H9 (cell line): ENCODE data around the gene MADCAM1. TPM values are rescaled to one million over a fixed set of nuclear protein-coding genes. Genes with fewer than 3 reads are reported as not detected.

Source experiments
- DNase-seq: peaks from one replicate; pipeline ENCODE4 v3.0.0-alpha.2; 2017
- H2AFZ ChIP-seq: one replicate; pipeline ENCODE4 v1.6.1; 2013; ENCODE audit warnings: mild to moderate bottlenecking, low read length, control low read depth, moderate library complexity
- H2AK5ac ChIP-seq: 2 replicates; pipeline ENCODE4 v1.6.1; 2013; ENCODE audit warnings: low read length, control low read depth, mixed read lengths; ENCODE audit not compliant: insufficient read length
- H2BK120ac ChIP-seq: one replicate; pipeline ENCODE4 v1.6.1; 2013; ENCODE audit warnings: low read depth, mild to moderate bottlenecking, low read length, control low read depth, inconsistent platforms; ENCODE audit not compliant: poor library complexity, severe bottlenecking
- H2BK12ac ChIP-seq: 2 replicates; pipeline ENCODE4 v1.6.1; 2013; ENCODE audit warnings: low read length, control low read depth, mixed read lengths, low read depth; ENCODE audit not compliant: insufficient read length
- H2BK15ac ChIP-seq: 2 replicates; pipeline ENCODE4 v1.6.1; 2013; ENCODE audit warnings: low read depth, low read length, control low read depth
- H2BK20ac ChIP-seq: one replicate; pipeline ENCODE4 v1.6.1; 2013; ENCODE audit warnings: low read depth, mild to moderate bottlenecking, low read length, control low read depth, inconsistent platforms; ENCODE audit not compliant: poor library complexity, severe bottlenecking
- H2BK5ac ChIP-seq: 2 replicates; pipeline ENCODE4 v1.6.1; 2013; ENCODE audit warnings: low read length, control low read depth, mixed read lengths; ENCODE audit not compliant: insufficient read length
- H3K14ac ChIP-seq: 2 replicates; pipeline ENCODE4 v1.6.1; 2013; ENCODE audit warnings: low read length, control low read depth; ENCODE audit not compliant: insufficient read depth
- H3K18ac ChIP-seq: 2 replicates; pipeline ENCODE4 v1.6.1; 2013; ENCODE audit warnings: low read depth, mild to moderate bottlenecking, mixed read lengths, low read length, control low read depth; ENCODE audit not compliant: insufficient read length
- H3K23ac ChIP-seq: 2 replicates; pipeline ENCODE4 v1.6.1; 2013; ENCODE audit warnings: low read length, control low read depth, mixed read lengths, low read depth; ENCODE audit not compliant: insufficient read length
- H3K23me2 ChIP-seq: 2 replicates; pipeline ENCODE4 v1.6.1; 2013; ENCODE audit warnings: low read depth, mild to moderate bottlenecking, mixed read lengths, low read length, control low read depth; ENCODE audit not compliant: insufficient read length, poor library complexity, severe bottlenecking
- H3K27ac ChIP-seq: 2 replicates; pipeline ENCODE4 v1.5.1; 2013; ENCODE audit warnings: low read length, control low read depth, mixed read lengths, low read depth; ENCODE audit not compliant: insufficient read length
- H3K27me3 ChIP-seq: 2 replicates; pipeline ENCODE4 v1.6.1; 2013; ENCODE audit warnings: low read length, control low read depth, inconsistent platforms; ENCODE audit not compliant: insufficient read depth
- H3K4ac ChIP-seq: 2 replicates; pipeline ENCODE4 v1.6.1; 2013; ENCODE audit warnings: low read depth, mild to moderate bottlenecking, control low read depth, inconsistent platforms, low read length, moderate library complexity
- H3K4me1 ChIP-seq: 2 replicates; pipeline ENCODE4 v1.6.1; 2013; ENCODE audit warnings: low read length, control low read depth, inconsistent platforms; ENCODE audit not compliant: insufficient read depth
- H3K4me2 ChIP-seq: 2 replicates; pipeline ENCODE4 v1.6.1; 2013; ENCODE audit warnings: low read length, control low read depth, mixed read lengths; ENCODE audit not compliant: insufficient read length, insufficient read depth
- H3K56ac ChIP-seq: 2 replicates; pipeline ENCODE4 v1.6.1; 2013; ENCODE audit warnings: low read depth, mild to moderate bottlenecking, mixed read lengths, low read length, control low read depth; ENCODE audit not compliant: insufficient read length
- H3K79me1 ChIP-seq: 2 replicates; pipeline ENCODE4 v1.6.1; 2013; ENCODE audit warnings: low read depth, mild to moderate bottlenecking, moderate library complexity, low read length, control low read depth, inconsistent platforms; ENCODE audit not compliant: insufficient read depth, poor library complexity, severe bottlenecking
- H3K79me2 ChIP-seq: 2 replicates; pipeline ENCODE4 v1.6.1; 2013; ENCODE audit warnings: low read length, control low read depth, inconsistent platforms; ENCODE audit not compliant: insufficient read depth
- H3K9ac ChIP-seq: 2 replicates; pipeline ENCODE4 v1.6.1; 2013; ENCODE audit warnings: low read length, control low read depth, mixed read lengths; ENCODE audit not compliant: insufficient read length; ENCODE audit errors: extremely low read depth
- H3K9me3 ChIP-seq: one replicate; pipeline ENCODE4 v1.6.1; 2013; ENCODE audit warnings: low read depth, low read length, inconsistent platforms; ENCODE audit not compliant: control insufficient read depth
- H3T11ph ChIP-seq: one replicate; pipeline ENCODE4 v1.6.1; 2013; ENCODE audit warnings: mild to moderate bottlenecking, low read length, control low read depth, inconsistent platforms
- H4K20me1 ChIP-seq: one replicate; pipeline ENCODE4 v1.6.1; 2013; ENCODE audit not compliant: control insufficient read depth, insufficient read length, insufficient read depth
- H4K5ac ChIP-seq: 2 replicates; pipeline ENCODE4 v1.6.1; 2013; ENCODE audit warnings: low read depth, mild to moderate bottlenecking, mixed read lengths, low read length, control low read depth; ENCODE audit not compliant: insufficient read length
- H4K8ac ChIP-seq: replicated peaks from 2 replicates; pipeline ENCODE4 v1.6.1; 2013; ENCODE audit warnings: low read length, control low read depth, mixed read lengths, low read depth; ENCODE audit not compliant: insufficient read length
- H4K91ac ChIP-seq: 2 replicates; pipeline ENCODE4 v1.6.1; 2013; ENCODE audit warnings: low read depth, mild to moderate bottlenecking, moderate library complexity, mixed read lengths, low read length, control low read depth; ENCODE audit not compliant: insufficient read length
- H3K27ac Mint-ChIP-seq, 3 experiments: 2 replicates in 2 of 3; 3 replicates in 1 of 3; pipeline ENCODE4 v1.8.0; 2020 to 2021; ENCODE audit warnings: mixed read lengths in 3 of 3, mild to moderate bottlenecking in 1 of 3, moderate library complexity in 1 of 3
- H3K27me3 Mint-ChIP-seq: 2 replicates; pipeline ENCODE4 v1.8.0; 2021; ENCODE audit warnings: low read depth, mild to moderate bottlenecking, moderate library complexity, mixed read lengths
- H3K36me3 Mint-ChIP-seq, 3 experiments: 2 replicates in 2 of 3; 3 replicates in 1 of 3; pipeline ENCODE4 v1.8.0; 2020 to 2021; ENCODE audit warnings: low read depth in 3 of 3, mixed read lengths in 3 of 3; ENCODE audit not compliant: insufficient read depth in 1 of 3
- H3K4me1 Mint-ChIP-seq, 2 experiments: 2 replicates each; pipeline ENCODE4 v1.8.0; 2020; ENCODE audit warnings: mixed read lengths in 2 of 2
- H3K4me3 Mint-ChIP-seq, 2 experiments: 2 replicates in 1 of 2; 3 replicates in 1 of 2; pipeline ENCODE4 v1.8.0; 2020 to 2021; ENCODE audit warnings: mild to moderate bottlenecking in 2 of 2, mixed read lengths in 2 of 2, moderate library complexity in 1 of 2
- H3K9me3 Mint-ChIP-seq, 2 experiments: 2 replicates in 1 of 2; 3 replicates in 1 of 2; pipeline ENCODE4 v1.8.0; 2020; ENCODE audit warnings: mild to moderate bottlenecking in 2 of 2, mixed read lengths in 2 of 2, moderate library complexity in 1 of 2
- CTCF ChIP-seq: fragments of 200-600 bp; sonication (generic); conservative IDR thresholded peaks from 3 replicates; pipeline ENCODE4 v1.8.0; 2021; ENCODE audit warnings: antibody characterized with exemption, mild to moderate bottlenecking
- WGBS: extraction: QIAGEN DNeasy Blood & Tissue Kit; methylation state at CpG from one replicate; pipeline ENCODE4 v1.1.7; 2013; ENCODE audit warnings: missing lambda C conversion rate, low lambda C conversion rate, mixed read lengths; ENCODE audit not compliant: insufficient read length; ENCODE audit errors: extremely low coverage; 5-methylcytosine and 5-hydroxymethylcytosine counted together
- total RNA-seq: library from RNA; stranded (reverse); gene quantifications from 2 replicates; pipeline ENCODE4 v1.2.1, GENCODE V29; 2021

Gene MADCAM1
- total RNA-seq, 1 experiment from 2014 or later = 1.2 TPM

GRCh38 chr19:495402-496111 is 729 bp upstream of the MADCAM1 start:
- peak overlapping the region; percentile 45 for H3K4me2 ChIP-seq
- H3K4me3 Mint-ChIP-seq = peak overlapping the region; percentile 29 to 74; a peak in 4 of 5 replicates
- H3K27me3 ChIP-seq = peaks cover 14% of the 10 kb centered on the region; the same call in 1 of the 2 replicates
- no peaks in the 10 kb centered on the region for H4K20me1 ChIP-seq
- H4K8ac ChIP-seq = no peak overlapping the region
- H3K4me1 Mint-ChIP-seq = peaks cover 0 to 15% of the 10 kb centered on the region in 2 experiments; a peak in 2 of 4 replicates
- no CpG with 5 or more reads among the region's 32 CpGs for WGBS
- H4K5ac ChIP-seq = no peak overlapping the region
- no peak overlapping the region for H2BK20ac ChIP-seq
- no peak overlapping the region for H2BK5ac ChIP-seq
- peaks cover 45% of the 10 kb centered on the region for H3K27me3 Mint-ChIP-seq
- peak; percentile 96 for TF ChIP-seq CTCF
- H3K9me3 ChIP-seq = no peaks in the 10 kb centered on the region
- peak; percentile 86 for DNase-seq
- no peak overlapping the region for H3K4ac ChIP-seq
- H3K9ac ChIP-seq = no peak overlapping the region
- no peaks in the 10 kb centered on the region for H3K79me1 ChIP-seq
- no peak overlapping the region for H4K91ac ChIP-seq
- peaks cover 8 to 10% of the 10 kb centered on the region in 2 experiments; a peak in 4 of 5 replicates for H3K9me3 Mint-ChIP-seq
- no peak overlapping the region for H2AFZ ChIP-seq
- H3K27ac Mint-ChIP-seq = no peak overlapping the region; a peak in 1 of 7 replicates
- H2BK12ac ChIP-seq = no peak overlapping the region
- no peaks in the 10 kb centered on the region for H3K79me2 ChIP-seq
- no peak overlapping the region for H2AK5ac ChIP-seq
- no peaks in the 10 kb centered on the region for H3K4me1 ChIP-seq
- no peak overlapping the region for H3T11ph ChIP-seq
- H3K36me3 Mint-ChIP-seq = peaks cover 0 to 2% (median 0%) of the 10 kb centered on the region in 3 experiments; a peak in 2 of 7 replicates
- no peak overlapping the region for H2BK120ac ChIP-seq
- H3K14ac ChIP-seq = no peak overlapping the region; the same call in 1 of the 2 replicates
- no peak overlapping the region for H3K23ac ChIP-seq
- H3K56ac ChIP-seq = no peak overlapping the region
- H3K27ac ChIP-seq = no peak overlapping the region
- H2BK15ac ChIP-seq = no peak overlapping the region
- H3K18ac ChIP-seq = no peak overlapping the region
- H3K23me2 ChIP-seq = peaks cover 9% of the 10 kb centered on the region
